Fibroblast of peridontal ligament (primary cell): ENCODE measurements around the gene LRP5.

Experiments
- DNase-seq: peaks from one replicate; pipeline ENCODE4 v3.0.0-alpha.2; 2010; ENCODE audit errors: extremely low read depth

Gene LRP5

DNA sequence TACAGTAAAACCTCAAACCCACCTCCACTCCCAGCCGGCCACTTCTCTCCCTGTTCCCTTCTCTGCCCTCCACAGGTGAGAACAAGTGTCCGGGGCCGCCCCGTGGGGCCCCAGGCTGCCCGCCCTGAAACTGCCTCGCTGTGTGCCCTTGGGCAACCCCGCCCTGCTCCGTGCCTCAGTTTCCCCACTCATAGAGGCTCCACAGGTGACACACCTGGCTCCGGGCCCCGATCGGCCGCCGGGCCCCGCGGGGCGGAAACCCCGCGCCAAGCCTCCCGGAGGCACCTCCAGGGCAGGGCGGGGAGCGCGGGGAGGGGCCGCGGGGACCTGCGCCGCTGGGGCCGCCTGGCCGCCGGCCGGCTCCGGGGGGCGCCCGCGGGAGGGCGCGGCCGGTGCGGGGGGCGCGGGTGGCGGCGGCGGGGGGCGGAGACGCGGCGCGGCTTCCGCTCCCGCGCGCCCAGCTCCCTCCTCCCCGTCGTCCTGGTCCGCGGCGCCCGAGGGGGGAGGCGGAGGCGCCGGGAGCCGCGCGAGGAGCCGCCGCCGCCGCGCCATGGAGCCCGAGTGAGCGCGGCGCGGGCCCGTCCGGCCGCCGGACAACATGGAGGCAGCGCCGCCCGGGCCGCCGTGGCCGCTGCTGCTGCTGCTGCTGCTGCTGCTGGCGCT lies at the start of gene LRP5:
LRP5 (plus strand) TSS at position 475 of the 663 bp plus-strand sequence; CDS start at position 599, 124 bp downstream.
- no peak for DNase-seq

DNA sequence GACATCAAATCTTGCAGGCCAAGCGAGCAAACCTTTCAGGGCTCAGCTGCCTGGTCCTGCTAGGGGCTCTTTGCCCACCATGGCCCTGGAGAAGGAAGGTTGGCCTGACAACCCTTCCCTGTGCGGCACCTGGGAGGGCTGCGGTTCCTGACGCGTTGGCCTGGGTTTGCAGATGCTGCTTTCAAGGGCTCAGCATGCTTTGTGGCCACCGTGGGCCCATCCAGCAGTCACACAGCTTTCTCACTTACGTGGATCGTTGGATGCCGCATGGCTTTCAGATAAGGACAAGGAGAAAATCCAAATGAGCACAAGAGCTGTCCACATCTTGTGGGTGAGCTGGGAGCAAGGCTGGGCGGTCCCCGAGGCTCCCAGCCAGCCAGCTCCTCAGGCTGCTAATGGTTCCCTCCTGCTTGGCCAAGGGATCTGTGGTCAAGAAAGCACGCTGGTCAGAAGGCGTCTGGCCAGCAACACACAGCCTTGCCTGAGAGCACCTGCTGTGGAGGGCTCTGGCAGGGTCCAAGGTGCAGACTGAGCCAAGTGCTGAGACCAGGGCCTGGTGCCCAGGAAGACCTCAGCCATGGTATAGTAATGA lies 48.9 kb upstream of the LRP5 start:
- DNase-seq = no peak

DNA sequence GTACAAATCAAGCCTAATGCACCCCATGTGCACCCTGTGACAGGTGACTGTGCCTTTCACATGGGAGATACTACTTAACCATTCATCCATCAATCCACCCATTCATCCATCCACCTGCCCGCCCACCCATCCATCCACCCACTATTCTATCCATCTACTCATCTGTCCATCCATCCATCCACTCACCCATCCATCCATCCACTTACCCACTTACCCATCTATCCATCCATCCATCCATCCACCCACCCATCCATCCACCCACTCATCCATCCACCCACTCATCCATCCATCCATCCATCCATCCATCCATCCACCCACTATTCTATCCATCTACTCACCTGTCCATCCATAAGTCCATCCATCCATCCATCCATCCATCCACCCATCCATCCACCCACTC lies 48.1 kb upstream of the LRP5 start:
- no peak for DNase-seq

DNA sequence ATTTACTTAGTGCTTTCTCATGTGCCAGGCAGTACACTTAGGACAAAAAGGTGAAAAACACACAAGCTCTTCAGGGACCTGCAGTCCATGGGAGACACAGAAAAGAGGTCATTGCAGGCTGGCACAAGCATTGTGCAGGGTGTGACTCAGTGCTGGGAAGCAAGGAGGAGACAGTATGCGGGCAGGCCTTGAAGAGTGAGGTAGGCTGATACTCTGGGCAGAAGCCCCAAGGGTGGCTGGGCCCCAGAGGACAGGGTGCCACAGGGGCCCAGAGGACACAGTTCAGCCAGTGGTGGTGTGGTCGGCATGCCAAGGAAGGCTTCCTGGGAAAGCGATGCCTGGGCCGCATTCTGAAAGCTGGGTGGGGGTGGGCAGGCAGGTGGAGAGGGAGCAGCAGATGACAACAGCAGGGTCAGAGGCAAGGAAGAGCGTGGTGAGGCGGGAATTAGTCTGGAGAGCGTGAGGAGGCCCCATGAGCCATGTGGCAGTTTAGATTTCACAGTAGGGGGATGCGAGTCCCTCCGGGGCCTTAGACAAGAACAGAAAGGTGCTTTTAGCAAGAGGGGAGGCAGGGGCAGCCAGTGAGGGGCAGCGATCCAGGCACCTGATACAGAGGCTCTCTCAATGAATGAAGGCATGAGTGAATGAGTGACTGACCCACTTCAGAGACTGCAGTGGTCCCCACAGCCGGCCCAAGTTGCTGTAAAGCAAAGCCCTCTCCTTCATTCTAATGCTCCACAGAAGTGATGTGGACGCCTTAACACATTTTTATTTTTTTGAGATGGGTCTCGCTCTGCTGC lies 47.5 kb upstream of the LRP5 start:
- no peak for DNase-seq

DNA sequence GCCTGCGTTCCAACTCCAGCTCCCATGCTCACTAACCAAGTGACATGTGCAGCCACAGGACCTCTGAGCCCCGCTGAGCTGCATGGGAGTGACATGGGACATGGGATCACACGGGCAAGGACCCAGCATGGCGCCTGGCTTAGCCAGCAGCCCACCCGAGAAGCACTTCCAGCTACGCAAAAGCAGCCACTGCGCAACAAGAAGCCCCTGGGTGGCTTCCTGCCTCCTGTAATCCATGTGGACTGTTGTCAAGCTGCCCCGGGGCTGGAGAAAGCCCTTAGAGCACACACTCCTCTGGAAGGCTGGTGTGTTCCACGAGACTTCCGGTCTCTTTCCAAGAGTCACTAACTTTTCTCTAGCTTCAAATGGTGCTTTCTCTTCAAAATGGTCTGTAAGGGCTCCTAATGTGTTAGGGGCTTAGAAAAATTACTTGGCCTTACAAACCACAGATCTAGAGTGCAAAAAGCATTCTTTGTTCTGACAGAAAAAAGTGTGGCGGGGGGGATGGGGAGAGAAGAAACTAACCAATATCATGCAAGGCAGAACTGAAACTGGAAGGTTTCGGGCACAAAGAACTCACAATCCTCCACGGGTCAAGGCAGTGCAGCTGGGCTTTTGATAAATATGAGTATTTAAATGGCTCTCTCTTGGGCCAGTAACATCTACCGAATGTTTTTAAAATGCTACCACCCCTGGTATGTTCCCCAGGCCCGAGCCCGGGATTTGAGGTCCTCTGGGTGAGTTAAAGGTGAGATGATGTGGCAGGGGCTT lies 46.1 kb upstream of the LRP5 start:
- DNase-seq = no peak

DNA sequence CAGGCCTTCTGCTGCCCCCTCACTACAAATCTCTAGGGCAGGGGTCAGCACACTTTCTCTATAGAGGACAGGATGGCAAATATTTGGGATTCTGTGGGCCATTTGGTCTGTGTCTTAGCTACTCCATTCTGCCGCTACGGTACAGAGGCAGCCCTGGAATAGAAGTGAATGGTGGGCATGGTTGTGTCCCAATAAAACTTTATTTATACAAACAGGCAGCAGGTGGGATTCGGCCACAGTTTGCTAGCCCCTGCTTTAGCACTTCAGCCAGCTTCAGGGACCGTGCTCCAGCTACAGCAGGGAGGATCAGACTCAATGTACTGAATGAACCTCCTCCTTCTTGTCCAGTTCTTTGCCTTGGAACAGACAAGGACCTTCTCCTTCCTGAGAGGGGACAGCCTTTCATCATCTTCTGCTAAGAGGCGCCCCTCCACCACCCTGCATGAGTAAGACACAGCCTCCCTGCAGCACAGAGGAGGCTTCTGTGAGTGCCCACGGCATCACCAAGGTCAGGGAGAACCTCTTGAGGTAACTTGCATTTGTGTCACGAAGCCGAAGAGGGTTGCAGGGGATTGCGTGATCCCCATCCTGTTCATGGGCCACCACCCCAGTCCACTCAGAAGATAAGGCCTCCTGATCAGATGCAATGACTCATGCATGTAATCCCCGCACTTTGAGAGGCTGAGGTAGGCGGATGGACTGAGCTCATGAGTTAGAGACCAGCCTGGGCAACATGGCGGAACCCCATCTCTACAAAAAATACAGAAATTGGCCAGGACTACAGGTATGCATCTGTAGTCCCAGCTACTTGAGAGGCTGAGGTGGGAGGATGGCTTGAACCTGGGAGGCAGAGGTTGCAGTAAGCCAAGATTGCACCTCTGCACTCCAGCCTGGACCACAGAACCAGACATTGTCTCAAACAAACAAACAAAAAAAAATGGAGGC lies 45.2 kb upstream of the LRP5 start:
- no peak for DNase-seq

DNA sequence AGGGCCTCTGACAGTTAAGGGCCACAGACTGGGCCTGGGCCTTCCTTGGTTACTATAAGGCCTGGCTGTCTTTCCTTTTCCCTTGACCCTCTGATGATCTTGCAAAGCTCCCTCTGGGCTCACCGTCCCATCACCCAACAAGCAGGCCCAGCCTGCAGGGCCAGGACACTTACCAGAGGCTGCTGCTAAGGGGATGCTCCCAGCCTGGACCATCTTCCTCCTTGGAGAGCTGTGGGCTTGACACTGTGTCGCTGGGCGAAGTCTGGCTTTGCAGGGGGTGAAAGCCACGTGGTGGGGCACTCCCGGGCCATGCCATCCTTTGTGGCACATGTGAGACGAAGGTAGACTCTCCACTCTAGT lies 44.5 kb upstream of the LRP5 start:
- no peak for DNase-seq

DNA sequence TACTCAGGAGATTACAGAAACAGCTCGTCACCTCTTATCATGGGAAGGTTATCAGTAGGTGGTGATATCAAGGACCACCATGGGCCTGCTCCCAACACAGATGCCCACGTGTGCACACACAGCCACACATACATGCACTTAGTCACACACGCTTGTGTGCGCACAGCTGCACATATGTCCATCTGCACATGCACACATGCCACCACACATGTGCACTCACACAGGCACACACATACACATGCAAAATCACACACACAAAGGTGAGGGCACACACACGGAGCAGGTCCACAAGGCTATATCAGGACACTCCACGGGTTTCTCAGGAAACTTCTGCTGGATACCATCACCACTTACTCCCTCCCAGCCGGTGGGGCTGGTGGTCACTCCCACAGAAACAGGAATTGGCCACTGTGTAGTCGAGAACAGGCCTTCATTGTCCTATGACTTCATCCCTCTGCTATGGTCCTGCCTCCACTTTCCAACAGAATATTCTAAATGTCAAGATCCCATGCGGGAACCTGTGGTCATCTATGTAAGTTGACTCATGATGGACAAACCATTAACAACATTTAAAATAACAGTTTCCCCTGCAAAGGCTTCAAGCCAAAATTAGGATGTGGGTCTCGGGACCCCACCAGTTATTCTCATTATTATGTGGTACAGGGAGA lies 42.8 kb upstream of the LRP5 start:
- peak; percentile 76 for DNase-seq

DNA sequence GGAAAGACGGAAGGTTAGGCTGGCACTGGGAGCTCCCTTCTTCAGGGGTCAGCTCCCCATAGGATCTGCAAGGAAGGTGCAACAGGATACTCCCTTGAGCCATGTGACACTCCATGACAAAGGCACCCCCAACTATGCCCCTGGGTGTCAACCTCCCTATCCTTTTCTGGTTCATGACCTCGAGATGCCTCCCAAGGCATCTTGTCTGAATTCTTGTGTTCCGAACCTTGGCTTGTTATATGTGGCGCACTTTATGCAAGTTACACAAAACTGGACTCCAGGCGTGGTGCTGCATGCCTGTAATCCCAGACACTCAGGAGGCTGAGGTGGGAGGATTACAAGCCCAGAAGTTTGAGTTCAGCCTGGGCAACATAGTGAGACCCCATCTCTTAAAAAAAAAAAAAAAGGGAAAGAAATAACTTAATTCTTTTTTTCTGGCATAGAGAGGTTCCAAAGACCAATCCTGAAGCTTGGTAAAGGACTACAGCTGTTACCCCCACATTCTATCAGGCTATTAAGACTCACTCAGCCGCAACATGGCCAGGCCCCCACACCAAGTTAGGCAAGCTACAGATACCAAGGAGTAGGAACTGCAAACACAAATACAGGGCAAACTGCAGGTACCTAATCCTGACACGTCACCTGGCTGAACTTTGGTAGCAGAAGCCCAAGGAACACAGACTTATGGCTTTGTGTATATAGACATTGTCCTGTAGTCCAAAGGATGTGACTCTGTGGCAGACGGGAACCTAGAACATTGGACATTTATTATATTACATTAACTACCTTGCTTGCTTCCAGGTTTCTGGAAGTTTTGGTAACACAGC lies 42.0 kb upstream of the LRP5 start:
- DNase-seq = no peak

DNA sequence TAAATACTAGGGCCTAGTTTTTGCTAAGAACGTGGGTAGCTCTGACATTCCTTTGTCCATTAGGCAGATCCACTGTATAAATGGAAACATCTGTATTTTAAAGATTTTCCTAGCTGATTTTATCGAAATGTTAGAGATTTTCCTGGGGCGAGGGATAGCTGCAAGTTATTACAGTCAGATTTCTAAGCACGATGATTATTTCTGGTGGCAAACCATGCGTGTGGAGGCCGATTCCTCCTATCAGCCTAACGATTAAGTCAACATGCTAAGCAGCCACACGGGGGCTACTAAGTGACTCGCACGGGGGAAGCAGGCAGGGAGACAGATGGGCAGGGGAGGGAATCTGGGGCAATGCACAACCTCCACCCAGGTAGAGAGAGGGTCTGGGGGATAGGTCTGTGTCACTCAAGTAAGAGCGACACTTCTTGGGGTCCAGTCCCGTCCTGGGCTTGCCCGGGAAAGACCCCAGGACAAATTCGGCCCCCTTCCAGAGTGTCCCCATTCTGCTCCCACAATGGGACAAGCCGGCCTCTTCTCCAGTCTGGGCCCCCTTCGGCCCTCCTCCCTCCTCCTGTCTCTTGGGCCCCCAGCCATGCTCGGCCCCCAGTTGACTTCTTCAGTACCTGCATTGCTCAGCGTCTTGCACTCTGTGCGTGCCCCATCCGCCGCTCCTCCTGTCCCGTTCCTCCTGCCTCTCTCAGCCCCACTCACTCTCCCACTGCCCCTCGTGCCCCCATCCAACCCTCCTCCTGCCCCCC lies 41.2 kb upstream of the LRP5 start:
- peak; percentile 86 for DNase-seq

DNA sequence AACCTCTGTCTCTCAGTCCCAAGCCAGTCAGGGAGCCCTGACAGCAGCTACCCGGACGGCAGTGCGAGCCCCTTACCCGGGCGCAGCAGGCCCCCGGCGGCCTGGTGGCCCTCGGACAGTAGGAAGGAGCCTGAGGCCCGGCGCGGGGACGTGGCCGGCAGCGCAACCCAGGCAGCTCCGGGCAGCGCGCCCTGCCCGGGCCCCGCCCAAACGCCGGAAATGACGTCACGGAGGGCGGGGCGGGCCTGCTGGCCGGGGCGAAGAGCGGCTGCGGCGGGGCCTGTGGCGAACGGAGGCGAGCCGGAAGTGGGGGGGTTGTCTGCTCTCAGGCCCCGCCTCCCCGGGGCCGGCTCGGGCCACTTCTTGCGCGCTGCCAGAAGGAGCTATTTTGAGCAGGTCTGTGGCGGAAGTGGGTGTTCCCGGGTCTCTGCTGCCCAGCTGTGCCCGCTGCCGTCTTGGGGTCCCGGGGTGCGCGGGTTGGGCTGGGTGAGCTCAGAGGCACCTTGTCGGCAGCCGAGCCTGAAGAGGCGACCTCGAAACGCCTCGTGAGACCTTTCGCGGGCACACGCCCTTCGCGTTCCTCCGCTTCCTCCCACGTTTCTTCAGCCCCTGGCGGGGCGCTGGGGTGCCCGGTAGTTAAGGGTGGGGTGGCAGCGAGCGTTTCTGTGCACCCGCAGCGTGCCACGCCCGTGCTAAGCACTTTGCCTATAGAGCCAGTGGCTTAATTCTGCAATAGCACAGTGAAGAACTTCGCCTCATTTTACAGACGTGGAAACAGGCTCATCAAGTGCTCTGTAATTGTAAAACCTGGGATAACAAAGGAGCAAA lies 40.4 kb upstream of the LRP5 start, which contains the start of gene C11orf24:
C11orf24 (minus strand) TSS at position 193 of the 828 bp plus-strand sequence. CDS start 8,206 bp downstream, outside the sequence.
- peak; percentile 86 for DNase-seq

DNA sequence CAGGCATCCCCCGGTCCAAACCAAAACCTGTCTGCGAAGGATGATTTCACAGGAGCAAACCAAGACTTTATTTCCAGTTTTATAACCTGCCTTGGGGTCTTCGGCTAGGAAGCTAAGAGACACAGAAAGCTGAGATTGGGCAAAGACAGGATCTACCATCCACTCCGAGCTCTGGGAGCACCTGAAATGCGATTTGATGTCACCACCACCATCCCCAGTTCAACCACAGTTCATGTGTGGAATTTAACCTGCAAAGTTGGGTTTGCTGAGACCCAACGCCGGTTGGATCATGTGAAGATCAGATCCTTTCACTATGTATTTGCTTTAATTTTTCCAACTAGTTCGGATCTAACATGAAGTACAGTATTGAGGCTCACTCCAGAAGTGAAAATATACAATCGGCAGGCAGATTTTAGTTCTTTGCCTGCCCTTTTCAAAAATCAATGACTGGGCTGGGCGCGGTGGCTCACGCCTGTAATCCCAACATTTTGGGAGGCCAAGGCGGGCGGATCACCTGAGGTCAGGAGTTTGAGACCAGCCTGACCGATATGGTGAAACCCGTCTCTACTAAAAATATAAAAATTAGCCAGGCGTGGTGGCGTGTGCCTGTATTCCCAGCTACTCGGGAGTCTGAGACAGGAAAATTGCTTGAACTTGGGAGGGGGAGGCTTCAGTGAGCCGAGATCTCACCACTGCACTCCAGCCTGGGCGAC lies 39.2 kb upstream of the LRP5 start:
- no peak for DNase-seq

DNA sequence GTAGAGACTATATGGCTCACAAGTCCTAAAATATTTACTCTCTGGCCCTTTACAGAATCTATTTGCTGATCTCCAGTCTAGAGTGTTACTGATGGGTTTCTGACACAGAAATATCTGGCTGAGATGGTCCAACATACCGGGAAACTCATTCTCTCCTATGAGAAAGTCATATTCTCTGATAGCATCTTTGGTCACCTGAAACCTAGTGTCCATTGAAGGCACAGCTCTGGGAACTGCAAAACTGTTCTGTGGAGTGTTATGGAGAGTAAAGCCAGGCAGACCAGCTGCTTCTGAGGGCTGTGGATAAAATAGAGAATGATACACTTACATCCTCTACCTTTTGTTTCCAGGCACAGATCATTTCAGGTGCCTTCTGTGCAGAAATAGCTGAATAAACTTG lies 38.1 kb upstream of the LRP5 start:
- DNase-seq = no peak

DNA sequence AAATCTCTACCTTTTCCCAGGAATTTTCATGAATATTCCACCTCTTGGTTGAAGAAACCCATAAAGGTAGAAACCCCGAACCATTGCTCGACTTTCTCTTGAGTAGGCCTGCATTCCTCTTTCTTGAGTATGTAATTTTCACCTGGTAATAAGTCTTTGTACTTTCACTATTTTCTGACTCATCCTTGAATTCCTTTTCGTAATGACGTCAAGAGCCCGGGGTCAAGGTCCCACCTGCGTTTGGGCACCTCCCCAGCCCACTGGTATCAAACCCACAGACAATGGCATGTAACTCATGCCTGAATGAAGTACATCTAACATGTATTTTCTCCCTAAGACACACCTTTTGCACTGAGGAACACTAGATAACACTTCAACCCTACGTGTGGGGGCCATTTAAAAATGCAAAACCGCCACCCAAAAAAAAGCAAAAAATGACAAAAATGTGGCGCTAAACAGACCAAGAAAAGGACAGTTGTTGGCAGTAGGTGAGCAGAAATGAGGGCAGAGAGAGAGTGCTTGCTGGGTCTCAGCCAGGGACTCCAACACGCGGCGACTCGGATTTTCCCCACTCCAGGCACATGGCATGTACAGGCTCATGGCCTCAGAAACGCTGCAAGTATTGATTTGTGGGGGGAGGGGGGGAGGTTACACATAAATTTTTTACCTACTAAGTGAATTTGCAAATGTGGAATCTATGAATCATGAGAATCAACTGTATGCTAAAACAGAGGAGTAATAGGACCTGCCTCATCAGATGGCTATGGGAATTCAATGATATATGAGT lies 36.5 kb upstream of the LRP5 start:
- no peak for DNase-seq

DNA sequence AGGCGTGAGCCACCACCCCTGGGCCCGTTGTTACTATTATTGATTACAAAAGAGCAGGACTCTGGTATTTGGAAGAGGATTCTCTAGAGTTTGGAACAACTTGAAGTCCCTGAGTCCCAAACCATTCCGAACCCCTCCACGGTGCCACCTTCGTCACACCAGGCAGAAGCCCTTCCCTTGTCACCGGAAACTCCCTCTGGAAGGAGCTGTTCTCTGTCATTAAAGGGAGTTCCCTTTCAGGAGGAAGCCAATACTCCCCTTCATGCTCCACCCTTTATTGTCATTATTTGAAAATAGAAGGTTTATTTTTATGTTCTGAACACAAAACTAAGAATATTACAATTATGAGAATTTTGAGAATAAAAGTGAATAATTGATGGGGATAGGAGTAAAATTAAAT lies 35.5 kb upstream of the LRP5 start:
- no peak for DNase-seq

DNA sequence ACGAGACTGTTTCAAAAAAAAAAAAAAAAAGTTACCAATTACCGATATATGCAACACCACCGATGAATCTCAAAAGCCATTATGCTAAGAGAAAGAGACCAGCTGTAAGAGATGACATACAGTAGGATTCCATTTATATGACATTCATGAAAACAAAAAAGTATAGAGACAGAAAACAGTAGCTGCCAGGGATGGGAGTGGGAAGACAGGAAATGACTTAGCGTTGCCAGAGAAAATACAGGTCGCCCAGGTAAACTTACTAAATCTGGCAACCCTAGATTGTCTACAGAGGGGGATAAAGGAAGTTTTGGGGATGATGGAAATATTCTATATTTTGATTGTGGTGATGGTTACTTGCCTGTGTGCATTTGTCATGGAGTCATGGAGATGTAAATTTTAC lies 32.7 kb upstream of the LRP5 start:
- DNase-seq = no peak
